Muscle of back (tissue), 13 donors: ENCODE data around the gene APOBEC3C. TPM values are rescaled to one million over a fixed set of nuclear protein-coding genes. Genes with fewer than 3 reads are reported as not detected.
"Not testable (repeated sequence)": the region's sequence is repeated elsewhere in the genome, so short reads cannot be mapped to it uniquely, and the experiment has no call there.

ENCODE experiments used
- DNase-seq, 3 donors: peaks; one replicate each; pipeline versions ENCODE4 v3.0.0 to v3.0.0-alpha.2; 2013
- long read RNA-seq, 9 donors: transcript quantifications; one replicate each; lab custom pipeline, GENCODE V29; 2026
- polyA plus RNA-seq, 10 donors: library from polyadenylated mRNA; unstranded; fragments of 120-200 nt; gene quantifications; one replicate each; pipeline ENCODE4 v1.2.1, GENCODE V29; 2013; ENCODE audit not compliant: insufficient read length in 10 of 10

Gene APOBEC3C
- 1 to 10 TPM; 4.4 to 8.3 (median 6.4) TPM for polyA plus RNA-seq
- long read RNA-seq, donor 1, partial matches to known transcripts: 0 of 1 reads
- long read RNA-seq, donor 1, other reads (novel, unspliced or antisense): 0 of 1 reads
- long read RNA-seq, donor 2, partial matches to known transcripts: 0 of 5 reads
- long read RNA-seq, donor 2, other reads (novel, unspliced or antisense): 0 of 5 reads
- long read RNA-seq, donor 3: 0 reads
- long read RNA-seq, donor 4, partial matches to known transcripts: 0 of 1 reads
- long read RNA-seq, donor 4, other reads (novel, unspliced or antisense): 0 of 1 reads
- long read RNA-seq, donor 5, partial matches to known transcripts: 10 of 11 reads
- long read RNA-seq, donor 5, other reads (novel, unspliced or antisense): 0 of 11 reads
- long read RNA-seq, donor 6, transcript APOBEC3C-201 (4 exons, 2,818 nt): major isoform, 9 of 26 reads
- long read RNA-seq, donor 6, partial matches to known transcripts: 17 of 26 reads
- long read RNA-seq, donor 6, other reads (novel, unspliced or antisense): 0 of 26 reads
- long read RNA-seq, donor 7, transcript APOBEC3C-201 (4 exons, 2,818 nt): major isoform, 5 of 5 reads
- long read RNA-seq, donor 7, partial matches to known transcripts: 0 of 5 reads
- long read RNA-seq, donor 7, other reads (novel, unspliced or antisense): 0 of 5 reads
- long read RNA-seq, donor 8, partial matches to known transcripts: 0 of 2 reads
- long read RNA-seq, donor 8, other reads (novel, unspliced or antisense): 0 of 2 reads
- long read RNA-seq, donor 9: 0 reads

GRCh38 chr22:39013942-39014722 is at the start of gene APOBEC3C:
TSS of gene APOBEC3C (plus strand) at chr22:39014257. CDS start at chr22:39014363, 106 bp downstream.
- peak; percentile 63 to 86 (median 74) for DNase-seq

GRCh38 chr22:38964306-38964705 is 49.8 kb upstream of the APOBEC3C start:
- no peak for DNase-seq

- no peak for DNase-seq
Observed at GRCh38 chr22:38964989-38965388, 49.1 kb upstream of the APOBEC3C start.

GRCh38 chr22:38965614-38966379 is 48.3 kb upstream of the APOBEC3C start:
- no peak for DNase-seq

GRCh38 chr22:38966380-38966702 is 47.7 kb upstream of the APOBEC3C start:
- no peak for DNase-seq

- no peak for DNase-seq
Observed at GRCh38 chr22:38966942-38967341, 47.1 kb upstream of the APOBEC3C start.

GRCh38 chr22:38967451-38968450 is 46.3 kb upstream of the APOBEC3C start:
- peak in 1 of 3 donors; percentile 22 for DNase-seq

- no peak for DNase-seq
Observed at GRCh38 chr22:38968801-38969200, 45.3 kb upstream of the APOBEC3C start.

- no peak for DNase-seq
Observed at GRCh38 chr22:38970551-38970950, 43.5 kb upstream of the APOBEC3C start.

- DNase-seq: no peak
Observed at GRCh38 chr22:38971202-38971601, 42.9 kb upstream of the APOBEC3C start.

- no peak for DNase-seq
Observed at GRCh38 chr22:38971791-38972190, 42.3 kb upstream of the APOBEC3C start.

GRCh38 chr22:38972558-38972957 is 41.5 kb upstream of the APOBEC3C start:
- no peak for DNase-seq

GRCh38 chr22:38973289-38974169 is 40.5 kb upstream of the APOBEC3C start:
- DNase-seq: peak in 1 of 3 donors; percentile 29

- DNase-seq: no peak
Observed at GRCh38 chr22:38974170-38974825, 39.8 kb upstream of the APOBEC3C start.

GRCh38 chr22:38974826-38975175 is 39.3 kb upstream of the APOBEC3C start:
- DNase-seq: no peak

GRCh38 chr22:38977289-38977688 is 36.8 kb upstream of the APOBEC3C start:
- not testable (repeated sequence) for DNase-seq

GRCh38 chr22:38980587-38980986 is 33.5 kb upstream of the APOBEC3C start:
- not testable (repeated sequence) for DNase-seq
